Chondrocyte (in vitro differentiated cells): ENCODE data around the gene GNAS-AS1. TPM values are rescaled to one million over a fixed set of nuclear protein-coding genes. Genes with fewer than 3 reads are reported as not detected.

Source experiments
- DNase-seq: peaks from one replicate; pipeline ENCODE4 v3.0.0; 2021; ENCODE audit warnings: mixed read lengths, low spot score
- H3K27ac Mint-ChIP-seq: one replicate; pipeline ENCODE4 v1.8.0; 2021; ENCODE audit warnings: mild to moderate bottlenecking, moderate library complexity, mixed read lengths; ENCODE audit not compliant: unreplicated experiment
- H3K27me3 Mint-ChIP-seq: 2 replicates; pipeline ENCODE4 v1.8.0; 2021; ENCODE audit warnings: low read depth, mixed read lengths
- H3K36me3 Mint-ChIP-seq: 2 replicates; pipeline ENCODE4 v1.8.0; 2021; ENCODE audit warnings: low read depth, mixed read lengths
- H3K4me1 Mint-ChIP-seq: 2 replicates; pipeline ENCODE4 v1.8.0; 2021; ENCODE audit warnings: low read depth, mild to moderate bottlenecking, mixed read lengths
- H3K4me3 Mint-ChIP-seq: one replicate; pipeline ENCODE4 v1.8.0; 2021; ENCODE audit warnings: mild to moderate bottlenecking, moderate library complexity, mixed read lengths; ENCODE audit not compliant: unreplicated experiment
- H3K9me3 Mint-ChIP-seq: 2 replicates; pipeline ENCODE4 v1.8.0; 2021; ENCODE audit warnings: low read depth, mixed read lengths
- total RNA-seq: library from RNA; stranded (reverse); gene quantifications from 3 replicates; pipeline ENCODE4 v1.2.1, GENCODE V29; 2021
- TF ChIP-seq, protein P1 (sequence below): fragments of 200-600 bp; sonication (generic); IDR thresholded peaks from 2 replicates; pipeline ENCODE4 v1.5.0; 2021; ENCODE audit warnings: antibody characterized with exemption, mild to moderate bottlenecking, moderate library complexity

The GNAS-AS1 gene
- total RNA-seq, 1 donor from 2014 or later = 1.1 TPM

- TF ChIP-seq, protein P1, sequence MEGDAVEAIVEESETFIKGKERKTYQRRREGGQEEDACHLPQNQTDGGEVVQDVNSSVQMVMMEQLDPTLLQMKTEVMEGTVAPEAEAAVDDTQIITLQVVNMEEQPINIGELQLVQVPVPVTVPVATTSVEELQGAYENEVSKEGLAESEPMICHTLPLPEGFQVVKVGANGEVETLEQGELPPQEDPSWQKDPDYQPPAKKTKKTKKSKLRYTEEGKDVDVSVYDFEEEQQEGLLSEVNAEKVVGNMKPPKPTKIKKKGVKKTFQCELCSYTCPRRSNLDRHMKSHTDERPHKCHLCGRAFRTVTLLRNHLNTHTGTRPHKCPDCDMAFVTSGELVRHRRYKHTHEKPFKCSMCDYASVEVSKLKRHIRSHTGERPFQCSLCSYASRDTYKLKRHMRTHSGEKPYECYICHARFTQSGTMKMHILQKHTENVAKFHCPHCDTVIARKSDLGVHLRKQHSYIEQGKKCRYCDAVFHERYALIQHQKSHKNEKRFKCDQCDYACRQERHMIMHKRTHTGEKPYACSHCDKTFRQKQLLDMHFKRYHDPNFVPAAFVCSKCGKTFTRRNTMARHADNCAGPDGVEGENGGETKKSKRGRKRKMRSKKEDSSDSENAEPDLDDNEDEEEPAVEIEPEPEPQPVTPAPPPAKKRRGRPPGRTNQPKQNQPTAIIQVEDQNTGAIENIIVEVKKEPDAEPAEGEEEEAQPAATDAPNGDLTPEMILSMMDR = no peak
- H3K9me3 Mint-ChIP-seq = no peaks in the 10 kb centered on the region
- H3K27me3 Mint-ChIP-seq = no peaks in the 10 kb centered on the region
- H3K27ac Mint-ChIP-seq = no peak overlapping the region
- peaks cover 3% of the 10 kb centered on the region for H3K36me3 Mint-ChIP-seq
- DNase-seq = peak; percentile 54
- peaks cover 4% of the 10 kb centered on the region for H3K4me1 Mint-ChIP-seq
- no peak overlapping the region for H3K4me3 Mint-ChIP-seq
Measured at GRCh38 chr20:58819921-58820320, 30.8 kb downstream of the GNAS-AS1 start.

DNA sequence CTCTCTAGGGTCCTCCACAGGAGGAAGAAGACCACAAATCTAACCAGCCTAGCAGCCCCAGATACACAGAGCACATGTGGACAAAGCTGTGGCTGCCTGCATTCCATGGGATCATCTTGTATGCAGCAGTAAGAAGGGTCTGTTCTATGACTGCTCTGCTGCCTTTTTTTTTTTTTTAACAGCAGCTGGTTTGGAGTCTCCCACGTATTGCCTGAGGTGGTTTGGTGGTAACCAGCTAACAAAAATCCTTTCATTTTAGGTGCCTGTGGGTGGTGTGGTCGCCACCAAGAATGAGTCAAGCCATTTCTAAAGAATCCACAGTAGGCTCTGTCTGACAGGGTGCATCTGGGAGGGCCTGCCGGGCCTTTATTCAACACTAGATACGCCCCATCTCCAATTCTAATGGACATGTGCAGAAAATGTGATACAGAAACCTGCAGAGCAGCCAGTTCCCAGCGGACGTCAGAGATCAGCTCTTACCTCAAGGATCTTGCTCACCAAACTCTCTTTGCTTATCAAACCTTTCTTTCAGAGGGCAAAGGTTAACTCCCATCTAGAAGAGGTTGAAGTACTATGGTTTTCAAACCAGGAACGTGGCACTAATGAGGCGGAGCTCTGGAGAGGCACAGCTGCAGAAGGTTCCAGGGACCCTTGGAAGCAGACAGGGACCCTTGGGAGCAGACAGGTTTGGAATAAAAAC, 32.0 kb downstream of the GNAS-AS1 start:
- Mint-ChIP-seq H3K4me1 (peaks cover 4% of the 10 kb centered on the region), H3K36me3 (peaks cover 3% of the 10 kb centered on the region), H3K27me3 (no peaks in the 10 kb centered on the region), H3K9me3 (no peaks in the 10 kb centered on the region), H3K4me3 (no peak overlapping the region), H3K27ac (no peak overlapping the region)
- TF ChIP-seq, protein P1 = no peak
- DNase-seq = no peak

- Mint-ChIP-seq H3K4me1 (peaks cover 4% of the 10 kb centered on the region), H3K9me3 (no peaks in the 10 kb centered on the region), H3K4me3 (no peak overlapping the region), H3K27me3 (no peaks in the 10 kb centered on the region), H3K27ac (no peak overlapping the region), H3K36me3 (peaks cover 3% of the 10 kb centered on the region)
- DNase-seq = no peak
- TF ChIP-seq, protein P1 = no peak
Measured at GRCh38 chr20:58817748-58818147, 33.0 kb downstream of the GNAS-AS1 start.

DNA sequence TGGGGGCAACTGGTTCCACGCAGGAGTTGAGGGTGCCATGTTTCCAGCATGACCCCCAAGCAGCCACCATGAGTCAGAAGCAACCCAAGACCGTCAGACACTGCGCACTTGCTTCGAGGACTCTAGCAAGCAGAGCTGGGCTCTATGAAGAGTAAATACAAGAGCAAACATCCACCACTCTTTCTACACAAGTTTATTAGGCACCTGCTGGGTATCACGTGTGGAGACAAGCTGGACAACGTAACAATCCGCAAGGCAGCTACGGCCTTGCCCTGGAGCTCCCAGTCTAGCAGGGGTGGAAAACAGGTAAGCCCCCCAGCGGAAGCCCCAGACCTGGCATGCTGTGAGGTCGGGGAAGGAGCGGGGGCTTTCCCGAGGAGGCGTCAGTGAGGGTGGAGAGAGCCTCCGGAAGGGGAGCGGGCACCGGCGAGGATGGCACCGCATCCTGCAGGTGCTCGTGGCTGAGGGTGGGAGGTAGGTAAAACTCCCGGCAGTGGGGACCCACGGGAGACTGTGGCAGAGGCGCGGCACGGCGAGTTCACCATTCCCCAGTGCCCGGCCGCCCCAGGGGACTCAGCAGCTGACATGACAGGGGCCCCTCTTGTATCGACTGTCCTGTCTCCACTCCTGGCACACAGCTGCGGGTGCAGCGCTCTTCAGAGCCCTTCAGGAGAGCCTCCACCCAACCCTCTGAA, 33.6 kb downstream of the GNAS-AS1 start:
- Mint-ChIP-seq H3K27me3 (no peaks in the 10 kb centered on the region), H3K36me3 (peaks cover 3% of the 10 kb centered on the region), H3K9me3 (no peaks in the 10 kb centered on the region), H3K4me1 (peaks cover 4% of the 10 kb centered on the region), H3K27ac (no peak overlapping the region), H3K4me3 (no peak overlapping the region)
- TF ChIP-seq, protein P1 = no peak
- DNase-seq = no peak

DNA sequence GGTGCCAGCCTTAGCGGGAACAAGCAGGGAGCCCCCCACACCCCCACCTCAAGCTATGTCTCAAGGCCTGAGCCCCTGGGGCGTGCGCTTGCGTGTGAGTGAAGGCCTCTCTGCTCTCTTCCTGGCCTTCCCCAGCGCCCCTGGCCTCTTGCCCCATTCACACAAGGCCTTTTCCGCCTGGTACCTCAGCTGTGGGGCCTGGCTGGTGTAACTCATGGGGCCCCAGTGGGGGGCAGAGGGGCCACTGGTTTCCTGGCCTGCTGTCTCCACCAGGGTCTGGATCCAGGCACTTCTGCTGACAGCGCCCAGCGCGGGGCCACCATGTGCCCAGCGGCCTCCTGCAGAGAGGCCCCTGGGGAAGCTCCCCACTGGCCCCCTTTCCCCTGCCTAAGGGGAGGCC, 34.7 kb downstream of the GNAS-AS1 start:
- Mint-ChIP-seq H3K9me3 (no peaks in the 10 kb centered on the region), H3K4me1 (peaks cover 4% of the 10 kb centered on the region), H3K27ac (no peak overlapping the region), H3K36me3 (peaks cover 2% of the 10 kb centered on the region), H3K27me3 (peaks cover 2% of the 10 kb centered on the region), H3K4me3 (no peak overlapping the region)
- TF ChIP-seq, protein P1 = no peak
- DNase-seq = no peak
